HepG2 (cell line): ENCODE measurements around the gene CRLF2. TPM values are rescaled to one million over a fixed set of nuclear protein-coding genes. Genes with fewer than 3 reads are reported as not detected.
"Not testable (repeated sequence)": the region's sequence is repeated elsewhere in the genome, so short reads cannot be mapped to it uniquely, and the experiment has no call there.

ENCODE experiments used
- ATAC-seq: fragments of 200-7000 bp; cut with Tn5 transposase; 3 replicates; pipeline ENCODE4 v1.9.1; 2020; ENCODE audit warnings: mild to moderate bottlenecking, moderate library complexity
- BruUV-seq: library from RNA; stranded (reverse); fragments of 400-500 nt; replicated peaks from 2 replicates; lab custom pipeline; 2021; lab: Mats Ljungman, UMichigan
- CTCF ChIA-PET: fragments of 300-600 bp; formaldehyde crosslinking; extraction: SDS; loops from one replicate; lab custom pipeline; 2021; ENCODE audit warnings: low total read pairs, inconsistent platforms, low intra/inter-chr PET ratio; lab: Yijun Ruan, JAX
- POLR2A ChIA-PET: fragments of 350-600 bp; sonication (Branson Sonifier 250); formaldehyde crosslinking; loops from one replicate; lab custom pipeline; 2020; ENCODE audit warnings: antibody characterized with exemption, inconsistent platforms; lab: Yijun Ruan, JAX
- DNase-seq: peaks from one replicate; pipeline ENCODE4 v3.0.0-alpha.2; 2015; ENCODE audit warnings: low spot score
- FAIRE-seq: peaks from 3 replicates; lab custom pipeline; 2011; peaks lifted over from hg19 to GRCh38; lab: Jason Lieb, UNC
- H2AFZ ChIP-seq: one replicate; pipeline ENCODE4 v1.6.1; 2011; ENCODE audit warnings: low read length, inconsistent platforms
- H3K27ac ChIP-seq: fragments of 300-600 bp; 3 replicates; pipeline ENCODE4 v1.8.0; 2011; ENCODE audit warnings: mixed run types, mild to moderate bottlenecking, mixed read lengths, low read length, inconsistent platforms; ENCODE audit not compliant: insufficient read depth; ENCODE audit errors: extremely low read length
- H3K27me3 ChIP-seq, 2 experiments: fragments of 200-600 bp in 1 of 2; 2 replicates in 1 of 2; 3 replicates in 1 of 2; pipeline versions ENCODE4 v1.6.0 to v1.8.0; 2011; ENCODE audit warnings: low read length in 2 of 2, mild to moderate bottlenecking in 2 of 2, moderate library complexity in 2 of 2, inconsistent platforms in 1 of 2; ENCODE audit not compliant: insufficient read depth in 2 of 2, control insufficient read depth in 1 of 2
- H3K36me3 ChIP-seq, 2 experiments: fragments of 200-600 bp in 1 of 2; replicated peaks in 1 of 2; 2 replicates in 1 of 2; 3 replicates in 1 of 2; pipeline versions ENCODE4 v1.5.1 to v1.8.0; 2011; ENCODE audit warnings: low read length in 2 of 2, inconsistent platforms in 1 of 2; ENCODE audit not compliant: insufficient read depth in 2 of 2, control insufficient read depth in 1 of 2
- H3K4me1 ChIP-seq: 2 replicates; pipeline ENCODE4 v1.5.1; 2012; ENCODE audit warnings: low read length, inconsistent platforms; ENCODE audit not compliant: insufficient read depth
- H3K4me2 ChIP-seq: 2 replicates; pipeline ENCODE4 v1.6.0; 2011; ENCODE audit warnings: low read depth, low read length, inconsistent platforms
- H3K4me3 ChIP-seq, 3 experiments: fragments of 200-600 bp in 1 of 3; sonication (generic), shearing (Covaris generic) in 1 of 3; replicated peaks in 1 of 3; 2 replicates each; pipeline ENCODE4 v1.5.1; 2011 to 2016; ENCODE audit warnings: low read length in 3 of 3, inconsistent platforms in 2 of 3, low read depth in 2 of 3, mild to moderate bottlenecking in 2 of 3, control low read depth in 1 of 3, mixed read lengths in 1 of 3; ENCODE audit not compliant: insufficient read depth in 1 of 3
- H3K79me2 ChIP-seq: one replicate; pipeline ENCODE4 v1.6.1; 2011; ENCODE audit warnings: low read length, inconsistent platforms; ENCODE audit not compliant: insufficient read depth
- H3K9ac ChIP-seq: 2 replicates; pipeline ENCODE4 v1.6.0; 2011; ENCODE audit warnings: mild to moderate bottlenecking, low read depth, low read length, inconsistent platforms; ENCODE audit not compliant: insufficient read depth
- H3K9me3 ChIP-seq: 2 replicates; pipeline ENCODE4 v1.5.1; 2012; ENCODE audit warnings: mild to moderate bottlenecking, low read length
- H4K20me1 ChIP-seq: 2 replicates; pipeline ENCODE4 v1.6.0; 2011; ENCODE audit warnings: inconsistent platforms, mild to moderate bottlenecking, low read length, moderate library complexity; ENCODE audit not compliant: insufficient read depth
- FOSL1 ChIP-seq: sonication (generic); formaldehyde crosslinking; IDR thresholded peaks from 2 replicates; pipeline ENCODE4 v1.9.0; 2021; ENCODE audit warnings: missing genetic modification reagents, borderline replicate concordance
- KAT7 ChIP-seq: IDR thresholded peaks from 2 replicates; pipeline ENCODE4 v1.6.1; 2018; ENCODE audit warnings: borderline replicate concordance, missing compliant biosample characterization
- REXO4 ChIP-seq: sonication (generic); formaldehyde crosslinking; IDR thresholded peaks from 2 replicates; pipeline ENCODE4 v1.8.0; 2022; ENCODE audit warnings: missing genetic modification reagents, mild to moderate bottlenecking, borderline replicate concordance
- SMARCC2 ChIP-seq: fragments of 450-650 bp; IDR thresholded peaks from 2 replicates; pipeline ENCODE4 v1.6.1; 2017; ENCODE audit warnings: antibody characterized with exemption, mild to moderate bottlenecking
- ZBTB14 ChIP-seq: sonication (generic); formaldehyde crosslinking; IDR thresholded peaks from 2 replicates; pipeline ENCODE4 v1.4.0; 2020; ENCODE audit warnings: missing genetic modification reagents
- ZKSCAN5 ChIP-seq: sonication (generic); formaldehyde crosslinking; IDR thresholded peaks from 2 replicates; pipeline ENCODE4 v1.5.1; 2020; ENCODE audit warnings: mild to moderate bottlenecking, missing genetic modification reagents
- ZNF652 ChIP-seq: IDR thresholded peaks from 2 replicates; pipeline ENCODE4 v1.6.1; 2016; ENCODE audit warnings: low read depth, borderline replicate concordance
- ZSCAN25 ChIP-seq: sonication (generic); formaldehyde crosslinking; IDR thresholded peaks from 2 replicates; pipeline ENCODE4 v1.8.0; 2022; ENCODE audit warnings: mild to moderate bottlenecking, missing genetic modification reagents
- WGBS: methylation state at CpG from one replicate; pipeline ENCODE4 v1.1.6; 2017; ENCODE audit warnings: low lambda C conversion rate; 5-methylcytosine and 5-hydroxymethylcytosine counted together
- in situ Hi-C: cut with HindIII; loops from 2 replicates; pipeline ENCODE4 v1.10.0; 2017; ENCODE audit warnings: low pct_unique_long_range_greater_than_20kb; ENCODE audit not compliant: extremely low pct_ligation_motif_present
- intact Hi-C: fragments of 100-400 bp; cut with micrococcal nuclease; formaldehyde crosslinking; loops from one replicate; pipeline ENCODE4 v1.10.0; 2022; ENCODE audit not compliant: unreplicated experiment
- polyA plus RNA-seq, 8 experiments: library from polyadenylated mRNA; depleted of rRNA in 3 of 8; stranded (reverse) in 7 of 8; unstranded in 1 of 8; fragments of >200 nt; fragmentation: Illumina TruSeq in 4 of 8; extraction: Trizol in 4 of 8; gene quantifications; 2 replicates each; pipeline versions ENCODE4 v1.2.1 to v1.2.3, GENCODE V29; 2011 to 2016; ENCODE audit warnings: low read depth in 4 of 8, missing spikeins in 1 of 8, mixed read lengths in 1 of 8; ENCODE audit not compliant: insufficient read depth in 1 of 8
- total RNA-seq, 5 experiments: library from RNA; depleted of rRNA; stranded (reverse); fragments of >200 nt; fragmentation: Illumina TruSeq; extraction: Trizol; gene quantifications; 2 replicates each; pipeline ENCODE4 v1.2.3, GENCODE V29; 2016; ENCODE audit warnings: low read depth in 1 of 5

Gene CRLF2
- total and polyA plus RNA-seq, 2 of the 13 experiments (the other 11 are each of a cell fraction or from before 2014, with no cell fraction given): not detected

DNA sequence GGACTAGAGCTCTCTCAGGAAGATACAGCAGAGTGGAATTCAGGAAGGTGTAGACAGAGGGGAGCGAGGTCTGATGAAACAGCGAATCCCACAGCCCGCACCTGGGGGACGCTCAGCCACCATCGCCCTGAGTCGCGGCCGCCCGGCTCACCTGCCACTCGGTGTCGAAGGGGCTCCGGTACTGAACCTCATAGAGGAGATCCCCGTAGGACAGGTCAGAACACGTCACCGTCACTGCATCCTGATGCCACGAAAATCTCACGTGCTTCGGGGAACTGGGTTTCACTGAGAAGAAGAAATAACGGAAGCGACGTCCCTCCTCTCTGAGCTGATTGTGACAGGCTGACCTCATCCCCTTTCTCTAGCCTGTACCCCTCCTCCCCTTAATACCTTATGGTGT, 10.2 kb downstream of the CRLF2 start:
- FAIRE-seq: no peak

GRCh38 chrX:1196436-1196835, 16.0 kb downstream of the CRLF2 start:
- intact Hi-C loops: no loop called here
- Histone ChIP-seq H3K79me2 (no peaks in the 10 kb centered on the region), H3K9ac (no peak overlapping the region), H3K9me3 (no peaks in the 10 kb centered on the region), H3K4me2 (no peak overlapping the region), H2AFZ (no peak overlapping the region), H3K36me3 (no peaks in the 10 kb centered on the region), H3K4me1 (no peaks in the 10 kb centered on the region), H4K20me1 (no peaks in the 10 kb centered on the region), H3K4me3 (no peak overlapping the region), H3K27me3 (no peaks in the 10 kb centered on the region), H3K27ac (no peak overlapping the region)
- POLR2A ChIA-PET: no interaction called here
- in situ Hi-C loops: no loop called here
- CTCF ChIA-PET: no interaction called here
- no peak for ATAC-seq
- 40% methylated on average over 10 of the region's 10 CpGs for WGBS
- no peak for FAIRE-seq
- no peak for TF ChIP-seq FOSL1
- DNase-seq: no peak
- BruUV-seq: no TSS peak

More for the DNA sequence above, 10.2 kb downstream of the CRLF2 start:
- Histone ChIP-seq H3K27me3 (no peaks in the 10 kb centered on the region), H3K36me3 (no peaks in the 10 kb centered on the region), H3K9me3 (no peaks in the 10 kb centered on the region), H3K79me2 (no peaks in the 10 kb centered on the region), H4K20me1 (no peaks in the 10 kb centered on the region), H2AFZ (no peak overlapping the region), H3K4me2 (no peak overlapping the region), H3K4me1 (no peaks in the 10 kb centered on the region), H3K4me3 (no peak overlapping the region), H3K9ac (no peak overlapping the region), H3K27ac (no peak overlapping the region)
- ATAC-seq (no peak), DNase-seq (no peak)
- ChIA-PET CTCF (no interaction called here), POLR2A (no interaction called here)
- 66% methylated on average over 13 of the region's 21 CpGs for WGBS
- no TSS peak for BruUV-seq
- TF ChIP-seq ZKSCAN5 (CRISPR knock-in tag): no peak
- no peak for TF ChIP-seq SMARCC2
- no peak for TF ChIP-seq REXO4 (CRISPR knock-in tag)
- no peak for TF ChIP-seq ZSCAN25 (CRISPR knock-in tag)
- no peak for TF ChIP-seq ZBTB14 (CRISPR knock-in tag)
- no peak for TF ChIP-seq ZNF652
- TF ChIP-seq KAT7 (CRISPR knock-in tag): no peak
- intact Hi-C loops: no loop called here
- in situ Hi-C loops: no loop called here

DNA sequence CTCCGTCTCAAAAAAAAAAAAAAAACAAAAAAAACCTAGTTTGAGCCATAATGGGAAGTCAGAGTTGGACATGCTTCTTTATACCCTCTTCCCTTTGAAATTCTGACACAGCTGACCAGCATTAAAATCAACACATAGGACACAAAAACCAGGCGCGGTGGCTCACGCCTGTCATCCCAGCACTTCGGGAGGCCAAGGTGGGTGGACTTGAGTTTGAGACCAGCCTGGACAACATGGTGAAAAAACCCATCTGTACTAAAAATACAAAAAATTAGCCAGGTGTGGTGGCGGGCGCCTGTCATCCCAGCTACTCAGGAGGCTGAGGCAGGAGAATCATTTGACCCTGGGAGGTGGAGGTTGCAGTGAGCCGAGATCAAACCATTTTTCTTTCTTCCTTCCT, 20.3 kb downstream of the CRLF2 start:
- H3K27ac ChIP-seq, POLR2A ChIA-PET, H3K4me1 ChIP-seq, CTCF ChIA-PET, BruUV-seq, H3K9ac ChIP-seq, H2AFZ ChIP-seq, H3K36me3 ChIP-seq, H3K4me3 ChIP-seq, in situ Hi-C loops, H3K27me3 ChIP-seq, intact Hi-C loops, ATAC-seq, H3K79me2 ChIP-seq, H3K9me3 ChIP-seq, H3K4me2 ChIP-seq, FAIRE-seq, DNase-seq, H4K20me1 ChIP-seq: not testable (repeated sequence)
- WGBS: 61% methylated on average over 8 of the region's 8 CpGs
